Retina (tissue), 1 donor: ENCODE results near the gene XDH.

Experiments used
- DNase-seq: peaks from one replicate; pipeline ENCODE4 v3.0.0-alpha.2; 2016

XDH gene

GRCh38 chr2:31414601-31415241 lies at the start of gene XDH:
XDH (minus strand) TSS chr2:31414742; CDS start chr2:31414666, 76 bp downstream.
- no peak for DNase-seq

GRCh38 chr2:31457651-31458050 lies 43.1 kb upstream of the XDH start:
- DNase-seq, result no peak

DNA sequence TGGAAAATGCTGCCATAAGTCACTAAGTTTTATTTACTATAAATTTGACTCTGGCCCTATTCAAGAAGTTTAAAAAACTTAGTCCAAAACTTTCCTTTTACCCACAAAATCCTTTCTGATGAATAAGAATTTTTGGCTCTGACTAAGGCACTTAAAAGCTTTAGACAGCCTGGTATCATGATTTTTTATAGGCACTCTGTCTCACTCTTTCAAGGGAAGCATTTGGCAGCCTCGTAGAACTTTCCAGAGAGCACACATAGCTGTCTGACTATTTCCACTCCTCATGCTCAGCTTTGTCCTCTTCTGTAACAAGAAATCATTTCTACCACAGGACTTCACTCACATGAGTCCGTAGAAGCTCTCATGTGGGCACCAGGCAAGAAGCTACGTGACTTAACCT lies 32.3 kb upstream of the XDH start:
- no peak for DNase-seq

DNA sequence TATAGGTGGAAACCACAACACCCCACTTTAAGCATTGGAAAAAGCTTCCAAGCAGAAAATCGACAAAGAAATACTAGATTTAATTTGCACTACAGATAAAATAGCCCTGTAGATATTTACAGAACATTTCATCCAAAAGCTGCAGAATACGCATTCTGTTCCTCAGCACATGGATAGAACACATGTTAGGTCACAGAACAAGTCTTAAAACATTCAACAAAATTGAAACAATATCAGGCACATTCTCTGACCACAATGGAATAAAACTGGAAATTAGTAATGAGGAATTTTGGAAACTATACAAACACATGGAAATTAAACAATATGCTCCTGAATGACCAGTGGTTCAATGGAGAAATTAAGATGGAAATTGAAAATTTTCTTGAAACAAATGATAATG lies 27.8 kb upstream of the XDH start:
- no peak for DNase-seq

GRCh38 chr2:31440764-31441163 lies 26.2 kb upstream of the XDH start:
- DNase-seq, result no peak

DNA sequence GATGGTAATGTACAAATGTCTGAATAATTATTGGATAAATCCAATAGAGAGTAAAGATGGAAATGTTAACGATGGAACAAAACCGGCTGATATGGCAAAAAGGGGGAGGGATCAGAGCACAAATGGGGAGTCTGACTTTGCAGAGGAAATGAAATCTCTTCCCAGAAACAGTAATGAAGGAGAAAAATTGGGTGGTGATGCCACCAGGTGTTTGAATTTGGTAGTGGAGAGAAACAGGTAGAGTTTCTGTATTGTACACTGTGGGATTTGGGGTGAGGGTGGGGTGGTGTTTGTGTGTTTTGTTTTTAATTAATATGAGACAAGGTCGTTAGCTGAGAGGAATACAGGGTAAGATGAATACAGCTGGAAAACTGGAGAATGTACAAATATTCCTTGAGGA lies 20.4 kb upstream of the XDH start:
- no peak for DNase-seq

GRCh38 chr2:31433541-31433940 lies 19.0 kb upstream of the XDH start:
- DNase-seq, result no peak

- DNase-seq, result no peak
Observed at GRCh38 chr2:31430439-31431165, 16.1 kb upstream of the XDH start.

- DNase-seq, result no peak
Observed at GRCh38 chr2:31429759-31430438, 15.4 kb upstream of the XDH start.

DNA sequence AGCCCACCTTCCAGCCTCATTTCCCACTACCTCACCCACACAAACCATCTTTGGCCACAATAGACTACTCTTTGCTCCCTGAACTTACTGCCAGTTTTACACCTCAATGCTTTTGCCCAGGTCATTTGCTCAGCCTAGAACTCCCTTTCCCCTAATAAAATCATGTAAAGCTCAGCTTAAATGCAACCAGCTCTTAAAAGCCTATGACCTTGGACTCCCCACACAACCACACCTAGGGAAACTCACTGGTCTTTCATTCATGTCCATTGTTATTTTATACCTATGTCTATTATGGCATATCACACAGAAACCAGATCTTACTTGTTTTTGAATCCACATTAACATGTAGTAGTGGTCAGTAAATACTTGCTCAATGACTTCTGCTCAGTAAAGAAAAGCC lies 14.5 kb upstream of the XDH start:
- DNase-seq, result no peak

- no peak for DNase-seq
Observed at GRCh38 chr2:31428001-31428418, 13.5 kb upstream of the XDH start.

DNA sequence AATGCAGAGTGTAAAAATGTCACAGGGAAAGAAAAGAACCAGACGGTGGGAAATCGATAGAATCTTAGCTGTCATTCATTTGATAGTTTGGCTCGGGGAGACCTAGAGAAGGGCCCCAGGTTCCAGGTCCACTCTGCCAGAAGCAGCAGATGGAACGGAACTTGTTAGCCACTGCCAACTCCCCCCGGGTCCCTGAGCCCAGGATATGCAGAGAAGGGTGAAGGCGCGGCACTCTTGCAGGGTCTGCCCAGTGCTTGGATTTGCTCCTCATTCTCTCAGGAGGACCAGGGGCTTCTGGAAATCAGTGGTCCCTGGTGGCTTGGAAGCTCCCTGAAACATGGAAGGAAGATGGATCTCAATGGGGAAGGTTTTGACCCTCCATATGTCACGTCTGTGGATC lies 11.6 kb upstream of the XDH start:
- DNase-seq, result no peak

DNA sequence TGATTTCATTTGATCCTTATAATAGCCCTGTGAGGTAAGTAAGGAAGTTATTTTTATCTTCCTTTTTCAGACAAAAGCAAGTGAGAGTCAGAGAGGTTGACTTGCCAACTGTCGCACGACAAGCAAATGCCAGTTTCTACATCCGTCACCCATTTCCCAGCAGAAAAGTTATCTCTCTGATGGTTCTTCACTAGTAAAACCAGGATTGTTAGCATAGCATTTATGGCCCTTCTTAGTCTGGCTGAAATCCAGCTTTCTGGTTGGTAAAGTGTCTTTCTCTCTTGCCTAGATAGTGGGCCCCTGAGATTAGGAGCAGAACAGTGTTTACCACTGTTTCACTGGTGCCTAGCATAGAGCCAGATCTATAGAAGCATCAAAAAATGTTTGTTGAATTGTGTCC lies 7.1 kb upstream of the XDH start:
- DNase-seq, result no peak

DNA sequence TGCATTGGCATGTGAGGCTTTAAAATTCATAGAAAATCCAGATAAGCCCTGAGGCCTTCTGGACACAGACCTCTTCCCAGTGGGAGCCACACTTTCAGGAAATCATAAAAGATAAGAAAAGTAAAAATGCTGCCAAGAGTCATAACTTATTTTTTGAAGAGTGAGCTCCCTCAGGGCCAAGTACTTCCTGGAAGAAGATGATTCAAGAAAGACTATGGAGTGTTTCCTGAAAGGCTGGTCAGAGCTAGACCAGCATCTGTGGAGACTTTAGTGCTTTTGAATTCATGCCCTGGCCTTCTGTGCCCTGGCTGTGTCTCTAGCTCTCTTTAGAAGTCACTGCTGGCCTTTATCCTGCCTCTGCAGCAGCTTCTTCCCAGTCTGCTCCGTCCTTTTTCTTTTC lies 6.4 kb upstream of the XDH start:
- no peak for DNase-seq

- no peak for DNase-seq
Observed at GRCh38 chr2:31419386-31419785, 4.8 kb upstream of the XDH start.

GRCh38 chr2:31415421-31415820 lies 879 bp upstream of the XDH start:
- DNase-seq, result peak; percentile 15

DNA sequence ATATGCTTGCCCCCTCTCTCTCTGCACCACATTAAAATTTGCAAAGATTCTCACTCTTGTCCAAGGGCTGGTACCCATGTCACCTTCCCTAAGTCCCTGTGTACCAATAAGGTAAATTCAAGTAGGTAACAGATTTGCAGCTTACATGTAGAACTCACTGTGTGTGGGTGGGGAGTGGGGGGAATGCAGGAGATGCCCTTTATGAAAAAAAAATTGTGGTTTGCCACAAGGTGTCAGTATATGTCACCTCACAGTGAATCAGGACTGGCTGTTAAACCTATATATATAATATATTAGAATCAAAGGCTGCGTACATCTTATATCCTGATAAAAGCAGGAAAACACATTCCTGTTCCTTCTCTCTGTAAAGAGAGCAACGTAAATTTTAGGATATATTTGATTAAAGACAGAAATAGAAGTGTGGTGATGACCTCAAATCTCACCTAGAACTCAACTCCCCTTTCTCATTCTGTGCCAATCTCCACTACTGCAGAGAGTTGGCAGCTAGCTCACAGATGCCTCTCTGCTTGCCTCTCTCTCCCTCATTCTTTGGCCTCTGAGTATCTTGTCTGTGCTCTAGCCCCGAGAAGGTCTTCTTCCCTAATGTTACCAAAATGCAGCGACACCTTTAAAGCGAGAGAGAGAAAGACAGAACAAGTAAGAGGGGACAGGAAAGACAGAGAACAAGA lies 536 bp downstream of the XDH start:
- no peak for DNase-seq

GRCh38 chr2:31413025-31413424 lies 1.5 kb downstream of the XDH start:
- DNase-seq, result no peak

GRCh38 chr2:31411771-31412170 lies 2.8 kb downstream of the XDH start:
- no peak for DNase-seq

DNA sequence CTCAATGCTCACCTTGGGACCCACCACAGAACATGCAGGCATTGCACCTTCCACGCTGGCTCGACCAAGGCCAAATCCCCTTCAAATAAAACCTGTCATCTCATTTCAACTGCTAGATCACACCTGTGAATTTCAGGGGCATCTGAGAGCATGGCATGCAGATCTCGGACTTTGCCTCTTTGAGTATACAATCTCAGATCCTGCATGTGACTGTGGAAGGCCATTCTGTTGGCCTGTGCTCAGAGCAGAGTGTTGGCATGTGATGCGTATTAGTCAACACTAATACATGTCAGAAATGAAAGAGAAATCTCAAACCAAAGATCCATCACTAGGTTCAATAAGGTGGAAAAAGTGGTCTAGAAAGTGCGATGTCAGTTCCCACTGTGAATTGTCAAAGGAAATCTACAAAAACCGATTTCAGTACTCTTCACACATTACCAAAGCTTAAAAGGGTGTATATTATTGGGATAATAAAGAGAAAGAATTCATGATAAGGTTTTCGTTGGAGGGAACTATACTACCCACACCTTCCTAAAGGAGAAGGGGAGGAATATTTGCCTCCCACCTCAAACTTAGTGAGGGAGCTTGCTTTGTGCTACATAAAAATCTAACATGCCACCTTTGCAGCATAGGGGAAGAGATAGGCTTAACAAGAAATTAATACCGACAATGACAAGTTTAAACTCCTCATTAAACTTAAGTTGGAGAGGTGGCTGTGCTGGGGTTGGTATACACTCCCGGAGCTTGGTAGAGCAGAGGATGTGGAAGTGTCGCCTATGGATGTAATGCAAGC lies 7.8 kb downstream of the XDH start:
- DNase-seq, result no peak

- no peak for DNase-seq
Observed at GRCh38 chr2:31404827-31405226, 9.7 kb downstream of the XDH start.

DNA sequence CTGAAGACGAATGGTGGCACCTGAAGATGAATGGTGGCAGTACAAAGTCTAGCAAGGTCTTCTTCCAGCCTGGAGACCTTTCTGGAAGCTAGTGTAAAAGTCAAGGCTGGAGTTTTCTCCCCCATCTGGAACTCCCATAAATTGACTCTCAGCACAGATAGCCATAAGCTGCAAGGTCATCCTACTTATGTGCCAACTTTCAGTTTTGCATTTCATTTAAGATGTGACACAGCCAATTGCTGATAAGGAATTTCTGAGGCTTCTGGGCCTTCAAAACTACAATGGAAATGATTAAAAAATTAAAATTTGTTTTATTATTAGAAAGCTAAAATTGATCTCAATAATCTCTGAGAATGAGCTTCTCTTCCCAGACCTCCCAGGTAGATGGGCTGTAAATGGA lies 10.2 kb downstream of the XDH start:
- no peak for DNase-seq

DNA sequence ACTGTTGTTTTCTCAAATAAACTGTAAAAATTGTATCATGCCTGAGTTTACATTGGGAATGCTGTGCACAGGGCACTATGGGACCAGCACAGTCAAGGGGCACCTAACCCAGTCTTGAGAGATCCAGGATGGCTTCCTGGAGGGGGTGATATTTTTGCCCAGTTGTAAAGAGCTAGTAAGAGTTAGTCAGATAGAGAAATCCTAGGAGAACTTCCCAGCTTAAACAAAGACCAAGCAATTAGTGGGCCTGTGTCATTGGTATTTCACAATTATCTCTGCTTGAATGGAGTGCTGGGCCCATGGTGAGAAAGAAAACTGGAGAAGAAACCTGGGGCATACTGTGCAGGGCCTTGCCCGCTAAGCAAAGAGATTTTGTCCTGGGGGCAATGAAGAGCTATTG lies 12.2 kb downstream of the XDH start:
- no peak for DNase-seq
